ENCODE data around the gene PDZD7.
A peak's percentile ranks its signal among the peaks of the same experiment; 100 is the strongest.
"Not testable (repeated sequence)": the region's sequence is repeated elsewhere in the genome, so short reads cannot be mapped to it uniquely, and the experiment has no call there.

The PDZD7 gene

DNA sequence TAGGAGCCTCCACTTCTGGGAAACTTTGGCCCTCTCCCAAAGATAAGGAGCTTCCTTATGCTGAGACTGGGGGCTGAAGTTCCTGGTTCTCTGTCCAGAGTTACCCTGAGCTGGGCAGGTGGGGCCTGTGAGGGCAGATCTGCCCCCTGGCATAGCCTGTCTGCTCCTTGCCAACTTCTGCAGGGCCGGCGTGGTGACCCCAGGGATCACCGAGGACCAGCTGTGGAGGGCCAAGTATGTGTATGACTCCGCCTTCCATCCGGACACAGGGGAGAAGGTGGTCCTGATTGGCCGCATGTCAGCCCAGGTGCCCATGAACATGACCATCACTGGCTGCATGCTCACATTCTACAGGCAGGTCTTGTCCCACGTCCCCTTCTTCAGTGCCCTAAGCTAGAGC lies 4.4 kb upstream of the PDZD7 start:
- no peak overlapping the region for H3K4me3 ChIP-seq (ENCODE audit: low read depth in 1 of 2, low read length in 2 of 2)
- no peak for ATAC-seq (ENCODE audit: insufficient read depth, low read depth)

DNA sequence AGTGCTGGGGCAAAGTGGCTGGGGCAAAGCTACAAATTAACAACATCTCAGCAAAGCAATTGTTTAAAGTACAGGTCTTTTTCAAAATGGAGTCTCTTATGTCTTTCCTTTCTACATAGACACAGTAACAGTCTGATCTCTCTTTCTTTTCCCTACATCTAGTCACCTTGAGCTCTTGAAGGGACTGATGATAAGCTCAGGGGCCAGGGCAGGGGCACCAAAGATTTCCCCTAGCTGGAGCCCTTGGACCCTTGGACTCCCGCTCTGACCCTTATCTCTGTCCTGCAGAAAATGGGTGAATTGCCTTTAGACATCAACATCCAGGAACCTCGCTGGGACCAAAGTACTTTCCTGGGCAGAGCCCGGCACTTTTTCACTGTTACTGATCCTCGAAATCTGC lies 3.5 kb upstream of the PDZD7 start:
- H4K20me1 ChIP-seq (ENCODE audit: insufficient read depth, low read length) = peaks cover 25% of the 10 kb centered on the region
- not testable (repeated sequence) for H3K4me2 ChIP-seq (ENCODE audit: insufficient read depth, low read length); H3K36me3 ChIP-seq (ENCODE audit: insufficient read depth, low read length); H3K9me3 ChIP-seq (ENCODE audit: insufficient read depth, low read length, severe bottlenecking); H3K79me2 ChIP-seq (ENCODE audit: insufficient read depth, low read length); H3K9ac ChIP-seq (ENCODE audit: low read depth, low read length); H2AFZ ChIP-seq (ENCODE audit: low read depth, low read length); DNase-seq; H3K4me3 ChIP-seq (ENCODE audit: low read depth in 1 of 2, low read length in 2 of 2); ATAC-seq (ENCODE audit: insufficient read depth, low read depth); H3K27ac ChIP-seq (ENCODE audit: low read length)
- H3K4me1 ChIP-seq (ENCODE audit: insufficient read depth, low read length) = peaks cover 32% of the 10 kb centered on the region
- peaks cover 12% of the 10 kb centered on the region for H3K27me3 ChIP-seq (ENCODE audit: insufficient read depth, low read length, poor library complexity)

More for the DNA sequence above, 4.4 kb upstream of the PDZD7 start:
- no peaks in the 10 kb centered on the region for H3K9me3 ChIP-seq (ENCODE audit: insufficient read depth, low read length, severe bottlenecking)
- peaks cover 23% of the 10 kb centered on the region for H4K20me1 ChIP-seq (ENCODE audit: insufficient read depth, low read length)
- H3K9ac ChIP-seq (ENCODE audit: low read depth, low read length) = no peak overlapping the region
- H3K4me1 ChIP-seq (ENCODE audit: insufficient read depth, low read length) = peaks cover 29% of the 10 kb centered on the region
- TF ChIP-seq EZH2 (IDR thresholded peaks at IDR 0.05; ENCODE audit: borderline replicate concordance, low read depth, low read length, severe bottlenecking) = no peak
- TF ChIP-seq, protein P1, sequence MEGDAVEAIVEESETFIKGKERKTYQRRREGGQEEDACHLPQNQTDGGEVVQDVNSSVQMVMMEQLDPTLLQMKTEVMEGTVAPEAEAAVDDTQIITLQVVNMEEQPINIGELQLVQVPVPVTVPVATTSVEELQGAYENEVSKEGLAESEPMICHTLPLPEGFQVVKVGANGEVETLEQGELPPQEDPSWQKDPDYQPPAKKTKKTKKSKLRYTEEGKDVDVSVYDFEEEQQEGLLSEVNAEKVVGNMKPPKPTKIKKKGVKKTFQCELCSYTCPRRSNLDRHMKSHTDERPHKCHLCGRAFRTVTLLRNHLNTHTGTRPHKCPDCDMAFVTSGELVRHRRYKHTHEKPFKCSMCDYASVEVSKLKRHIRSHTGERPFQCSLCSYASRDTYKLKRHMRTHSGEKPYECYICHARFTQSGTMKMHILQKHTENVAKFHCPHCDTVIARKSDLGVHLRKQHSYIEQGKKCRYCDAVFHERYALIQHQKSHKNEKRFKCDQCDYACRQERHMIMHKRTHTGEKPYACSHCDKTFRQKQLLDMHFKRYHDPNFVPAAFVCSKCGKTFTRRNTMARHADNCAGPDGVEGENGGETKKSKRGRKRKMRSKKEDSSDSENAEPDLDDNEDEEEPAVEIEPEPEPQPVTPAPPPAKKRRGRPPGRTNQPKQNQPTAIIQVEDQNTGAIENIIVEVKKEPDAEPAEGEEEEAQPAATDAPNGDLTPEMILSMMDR (IDR thresholded peaks at IDR 0.05; ENCODE audit: borderline replicate concordance, extremely low read depth, low read length, poor library complexity, severe bottlenecking) = no peak
- no peak overlapping the region for H2AFZ ChIP-seq (ENCODE audit: low read depth, low read length)
- no peak overlapping the region for H3K4me2 ChIP-seq (ENCODE audit: insufficient read depth, low read length)
- 0 out of 2 replicates have a peak, but pooled peaks cover 2% of the 10 kb centered on the region for H3K79me2 ChIP-seq (ENCODE audit: insufficient read depth, low read length)
- no peak overlapping the region for H3K27ac ChIP-seq (ENCODE audit: low read length)
- no peaks in the 10 kb centered on the region for H3K36me3 ChIP-seq (ENCODE audit: insufficient read depth, low read length)
- no peak for DNase-seq
- H3K27me3 ChIP-seq (ENCODE audit: insufficient read depth, low read length, poor library complexity) = peaks cover 11% of the 10 kb centered on the region

DNA sequence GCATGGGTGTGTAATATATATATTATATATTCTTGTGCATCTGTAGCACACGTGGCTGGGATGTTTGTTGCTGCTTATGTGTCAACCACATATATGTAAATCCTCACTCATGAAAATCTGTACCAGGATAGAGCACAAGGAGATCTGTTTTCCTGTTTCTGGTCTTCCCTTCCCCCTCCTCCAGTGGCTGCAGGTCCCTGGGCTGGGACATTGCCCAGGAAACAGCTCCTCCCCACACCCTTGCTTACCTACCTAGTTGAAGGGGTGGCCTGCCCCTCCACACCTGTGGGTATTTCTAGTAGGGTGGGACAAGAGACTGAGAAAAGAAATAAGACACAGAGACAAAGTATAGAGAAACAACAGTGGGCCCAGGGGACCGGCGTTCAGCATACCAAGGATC lies 2.3 kb upstream of the PDZD7 start:
- Histone ChIP-seq H3K4me1 (ENCODE audit: insufficient read depth, low read length) (peaks cover 32% of the 10 kb centered on the region), H3K4me3 (ENCODE audit: low read depth in 1 of 2, low read length in 2 of 2) (no peak overlapping the region; a peak in 1 of 4 replicates), H3K9ac (ENCODE audit: low read depth, low read length) (no peak overlapping the region), H2AFZ (ENCODE audit: low read depth, low read length) (no peak overlapping the region), H3K79me2 (ENCODE audit: insufficient read depth, low read length) (no peaks in the 10 kb centered on the region), H3K4me2 (ENCODE audit: insufficient read depth, low read length) (peak overlapping the region; percentile 93; the same call in 1 of the 2 replicates), H3K36me3 (ENCODE audit: insufficient read depth, low read length) (no peaks in the 10 kb centered on the region), H3K27ac (ENCODE audit: low read length) (no peak overlapping the region), H3K9me3 (ENCODE audit: insufficient read depth, low read length, severe bottlenecking) (no peaks in the 10 kb centered on the region), H4K20me1 (ENCODE audit: insufficient read depth, low read length) (peaks cover 21% of the 10 kb centered on the region), H3K27me3 (ENCODE audit: insufficient read depth, low read length, poor library complexity) (peaks cover 12% of the 10 kb centered on the region)
- no peak for DNase-seq
- no peak for ATAC-seq (ENCODE audit: insufficient read depth, low read depth)
- TF ChIP-seq, protein P1 (IDR thresholded peaks at IDR 0.05; ENCODE audit: borderline replicate concordance, extremely low read depth, low read length, poor library complexity, severe bottlenecking) = no peak
- TF ChIP-seq EZH2 (IDR thresholded peaks at IDR 0.05; ENCODE audit: borderline replicate concordance, low read depth, low read length, severe bottlenecking) = no peak

DNA sequence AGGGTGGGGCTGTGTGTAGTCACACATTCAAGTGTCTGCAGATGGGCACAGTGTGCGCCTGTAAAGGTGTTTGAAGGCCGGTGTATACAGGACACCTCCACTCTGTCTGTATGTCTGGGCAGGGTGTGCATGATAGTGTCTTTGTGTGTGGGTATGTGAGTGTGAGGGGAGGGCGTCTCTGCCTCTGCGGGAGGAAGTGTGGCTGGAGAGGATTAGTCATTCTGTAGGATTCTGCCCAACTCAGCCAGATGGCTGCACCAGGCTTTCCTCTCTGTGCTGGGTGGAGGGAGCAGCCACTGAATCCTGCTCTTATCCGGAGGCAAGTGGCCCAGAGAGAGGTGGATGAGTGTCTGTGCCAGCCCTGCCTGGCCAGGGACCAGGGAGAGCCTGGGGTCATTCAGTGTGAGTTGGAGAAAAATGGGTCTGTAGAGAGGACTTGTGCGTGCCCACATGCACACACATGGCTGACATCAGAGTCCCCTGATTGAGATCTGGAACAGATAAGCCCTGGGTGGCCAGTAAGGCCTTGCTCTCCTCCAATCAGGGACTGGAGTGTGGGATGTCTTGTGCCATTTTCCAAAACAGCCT lies 1.8 kb upstream of the PDZD7 start:
- Histone ChIP-seq H3K27ac (ENCODE audit: low read length) (peak overlapping the region; percentile 64), H3K27me3 (ENCODE audit: insufficient read depth, low read length, poor library complexity) (peaks cover 14% of the 10 kb centered on the region), H3K4me2 (ENCODE audit: insufficient read depth, low read length) (peak overlapping the region; percentile 93), H3K4me3 (ENCODE audit: low read depth in 1 of 2, low read length in 2 of 2) (peak overlapping the region; percentile 19 to 68; a peak in 3 of 4 replicates), H3K9ac (ENCODE audit: low read depth, low read length) (peak overlapping the region; percentile 50), H2AFZ (ENCODE audit: low read depth, low read length) (peak overlapping the region; percentile 78), H4K20me1 (ENCODE audit: insufficient read depth, low read length) (peaks cover 20% of the 10 kb centered on the region), H3K9me3 (ENCODE audit: insufficient read depth, low read length, severe bottlenecking) (no peaks in the 10 kb centered on the region), H3K36me3 (ENCODE audit: insufficient read depth, low read length) (no peaks in the 10 kb centered on the region), H3K79me2 (ENCODE audit: insufficient read depth, low read length) (no peaks in the 10 kb centered on the region), H3K4me1 (ENCODE audit: insufficient read depth, low read length) (peaks cover 32% of the 10 kb centered on the region)
- ATAC-seq (ENCODE audit: insufficient read depth, low read depth) = peak; percentile 39
- peak; percentile 36 for DNase-seq
- TF ChIP-seq, protein P1 (IDR thresholded peaks at IDR 0.05; ENCODE audit: borderline replicate concordance, extremely low read depth, low read length, poor library complexity, severe bottlenecking) = no peak
- TF ChIP-seq EZH2 (IDR thresholded peaks at IDR 0.05; ENCODE audit: borderline replicate concordance, low read depth, low read length, severe bottlenecking) = no peak
